ENCODE data around the gene CYBA. TPM values are rescaled to one million over a fixed set of nuclear protein-coding genes. Genes with fewer than 3 reads are reported as not detected.
A peak's percentile ranks its signal among the peaks of the same experiment; 100 is the strongest.

Gene CYBA
- total RNA-seq, 1 experiment from 2014 or later = 34.2 TPM

GRCh38 chr16:88638323-88639230 is 12.3 kb downstream of the CYBA start, which contains the start of gene IL17C:
IL17C (plus strand) TSS chr16:88638572; CDS start chr16:88638642, 70 bp downstream.
- no peak for DNase-seq (ENCODE audit: low read depth, low spot score)
- in situ Hi-C loops (cut with HindIII; ENCODE audit: low pct_unique_long_range_greater_than_20kb, low sequenced_read_pairs) = no loop called here

DNA sequence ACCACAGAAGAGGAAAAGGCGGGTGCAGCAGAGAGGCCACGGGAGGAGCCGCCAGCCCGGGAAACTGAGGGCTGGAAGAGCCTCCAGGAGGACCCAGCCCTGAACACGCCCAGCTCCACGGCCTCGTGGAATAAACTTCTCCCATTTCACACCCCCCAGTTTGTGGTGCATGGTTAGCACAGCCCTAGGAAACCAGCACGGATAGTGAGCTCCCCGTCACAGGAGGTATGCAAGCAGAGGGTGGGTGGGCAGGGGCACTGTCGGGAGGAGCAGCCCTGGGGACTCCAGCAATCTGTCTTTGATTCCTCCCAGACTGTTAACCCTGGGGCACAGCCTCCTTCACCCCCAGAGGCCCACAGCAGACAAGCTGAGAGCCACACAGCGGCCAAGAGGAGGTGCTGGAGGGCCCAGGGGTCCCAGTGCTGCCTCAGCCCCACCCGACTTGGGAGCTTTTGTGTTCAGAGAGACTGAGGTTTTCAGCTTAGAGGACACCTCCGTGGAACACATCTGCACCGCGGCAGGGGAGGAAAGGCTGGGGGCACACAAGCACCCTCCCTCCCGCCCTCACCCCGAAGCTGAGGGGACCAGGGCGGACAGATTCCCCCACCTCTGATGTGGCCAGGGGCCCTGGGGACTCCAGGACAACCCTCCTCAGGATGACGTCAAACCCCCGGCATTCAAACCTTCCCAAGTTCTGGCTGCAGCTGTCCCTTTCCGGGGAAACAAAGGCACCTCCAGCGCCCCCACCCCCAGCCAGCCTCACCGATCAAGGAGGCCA is 14.2 kb downstream of the CYBA start:
- DNase-seq (ENCODE audit: low read depth, low spot score) = no peak
- in situ Hi-C loops (cut with HindIII; ENCODE audit: low pct_unique_long_range_greater_than_20kb, low sequenced_read_pairs) = no loop called here

DNA sequence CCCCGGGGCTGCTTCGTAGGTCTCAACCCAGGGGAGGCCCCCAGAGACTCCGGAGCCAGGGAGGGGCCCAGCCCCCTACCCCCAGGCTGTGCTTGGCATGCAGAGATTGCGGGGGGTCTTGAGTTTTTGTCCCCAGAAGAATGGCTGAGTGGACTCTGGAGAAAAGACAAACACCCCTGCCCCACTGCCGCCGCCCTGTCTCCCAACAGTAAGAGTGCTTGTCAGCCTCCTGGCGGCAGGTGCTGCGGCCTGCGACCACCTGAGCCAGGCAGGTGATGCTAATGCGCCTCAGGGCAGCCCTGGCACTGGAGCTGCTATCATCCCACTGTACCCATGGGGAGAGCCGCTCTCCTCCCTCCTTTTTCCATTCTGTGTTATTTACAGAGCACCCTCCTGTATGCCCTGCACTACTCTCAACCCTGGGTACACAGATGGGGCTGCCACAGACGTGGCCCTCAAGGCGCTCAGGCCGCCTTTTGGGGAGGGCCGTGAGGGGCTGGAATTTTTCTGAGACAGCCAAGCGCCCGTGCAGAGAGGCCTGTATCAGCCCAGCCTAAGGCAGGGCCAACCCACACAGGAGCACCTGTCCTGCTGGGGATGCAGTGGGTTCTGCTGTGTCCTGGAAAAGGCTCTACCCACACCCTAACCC is 15.1 kb downstream of the CYBA start:
- no peak for DNase-seq (ENCODE audit: low read depth, low spot score)
- in situ Hi-C loops (cut with HindIII; ENCODE audit: low pct_unique_long_range_greater_than_20kb, low sequenced_read_pairs) = no loop called here

GRCh38 chr16:88634994-88635670 is 15.7 kb downstream of the CYBA start:
- no peak for DNase-seq (ENCODE audit: low read depth, low spot score)

DNA sequence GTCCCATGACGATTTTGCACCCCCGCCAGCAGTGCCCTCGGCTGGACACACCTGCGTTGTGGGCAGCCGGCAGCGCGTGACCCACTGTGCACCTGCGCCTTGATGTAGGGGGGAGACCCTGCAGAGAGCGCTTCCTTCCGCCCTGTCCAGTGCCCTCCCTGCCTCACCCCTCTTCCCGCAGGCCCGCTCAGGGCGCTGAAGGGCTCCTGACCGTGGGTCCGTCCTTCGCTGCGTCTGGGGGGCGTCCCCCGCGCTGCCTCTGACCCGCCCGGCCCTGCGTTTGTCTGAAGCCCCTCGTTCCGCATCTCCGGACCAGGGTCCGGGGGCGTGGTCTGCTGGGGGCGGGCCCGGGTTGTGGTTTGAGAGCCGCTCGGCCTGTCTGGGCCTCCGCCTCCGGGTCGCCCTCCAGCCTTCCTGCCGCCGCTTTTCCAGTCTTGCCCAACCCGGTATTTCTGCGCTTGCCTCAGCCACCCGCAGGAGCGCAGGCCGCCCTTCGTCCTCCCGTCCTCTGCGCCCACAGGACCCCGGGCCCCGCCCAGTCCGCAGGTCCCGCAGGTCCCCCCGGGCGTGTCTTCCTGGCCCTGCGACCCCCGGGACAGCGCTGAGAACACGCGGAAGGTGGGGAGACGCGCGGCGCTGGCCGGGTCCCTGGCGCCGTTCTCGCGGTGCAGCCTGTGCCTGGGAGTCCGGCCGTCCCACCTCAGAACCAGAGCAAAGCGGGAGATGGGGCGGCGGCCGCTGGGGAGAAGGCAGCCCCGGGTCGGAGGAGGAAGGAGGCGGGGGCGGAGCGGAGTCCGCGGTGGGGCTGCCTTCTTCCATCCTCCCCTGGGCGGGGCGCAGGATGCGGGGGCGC is 16.5 kb downstream of the CYBA start:
- in situ Hi-C loops (cut with HindIII; ENCODE audit: low pct_unique_long_range_greater_than_20kb, low sequenced_read_pairs) = no loop called here
- DNase-seq (ENCODE audit: low read depth, low spot score) = no peak

More at GRCh38 chr16:88634994-88635670, 15.7 kb downstream of the CYBA start:
- in situ Hi-C loops (cut with HindIII; ENCODE audit: low pct_unique_long_range_greater_than_20kb, low sequenced_read_pairs) = no loop called here

DNA sequence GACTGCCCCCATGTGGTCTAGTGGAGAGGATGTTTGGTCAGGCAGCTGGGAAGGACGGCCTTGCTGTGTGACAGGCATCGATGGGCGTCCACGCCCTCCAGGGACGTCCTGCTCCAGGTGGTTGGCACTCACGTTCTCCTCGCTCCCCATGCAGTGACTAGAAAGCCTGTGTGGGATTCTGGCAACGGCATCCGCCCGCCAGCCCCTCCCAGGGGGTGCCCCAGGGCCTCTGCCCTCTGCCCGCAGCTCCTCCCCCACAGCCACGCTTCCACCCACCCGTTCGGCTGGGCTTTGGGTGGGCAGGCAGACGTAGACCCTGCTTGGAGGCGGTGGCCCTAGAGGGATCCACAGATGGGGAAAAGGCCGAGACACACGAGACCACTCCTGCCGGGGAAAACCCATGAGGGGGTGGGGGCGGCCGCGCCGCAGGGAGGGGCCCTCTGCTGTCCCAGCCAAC is 17.1 kb downstream of the CYBA start:
- peak; percentile 27 for DNase-seq (ENCODE audit: low read depth, low spot score)
- in situ Hi-C loops (cut with HindIII; ENCODE audit: low pct_unique_long_range_greater_than_20kb, low sequenced_read_pairs) = no loop called here

GRCh38 chr16:88632587-88632930 is 18.3 kb downstream of the CYBA start:
- in situ Hi-C loops (cut with HindIII; ENCODE audit: low pct_unique_long_range_greater_than_20kb, low sequenced_read_pairs) = no loop called here
- DNase-seq (ENCODE audit: low read depth, low spot score) = no peak

- in situ Hi-C loops (cut with HindIII; ENCODE audit: low pct_unique_long_range_greater_than_20kb, low sequenced_read_pairs) = no loop called here
Measured at GRCh38 chr16:88631920-88632586, 18.8 kb downstream of the CYBA start.

DNA sequence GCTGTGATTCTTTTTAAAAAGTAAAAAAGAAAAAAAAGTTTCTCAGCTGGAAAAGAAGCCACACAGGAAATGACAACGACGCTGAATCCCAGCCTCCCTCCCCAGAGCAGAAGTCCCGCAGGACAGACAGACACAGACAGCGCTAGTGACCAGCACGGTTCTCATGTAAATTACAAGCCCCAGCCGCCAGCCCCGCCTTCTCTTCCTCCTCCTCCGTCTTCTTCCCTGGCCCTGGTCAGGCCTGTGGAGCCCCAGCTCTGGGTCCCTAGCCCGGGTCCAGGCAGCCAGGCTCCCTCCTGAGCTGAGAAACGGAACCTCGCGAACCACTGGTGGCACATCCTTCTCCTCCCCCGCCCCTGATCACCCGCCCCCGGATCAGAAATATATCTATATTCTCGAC is 19.5 kb downstream of the CYBA start:
- in situ Hi-C loops (cut with HindIII; ENCODE audit: low pct_unique_long_range_greater_than_20kb, low sequenced_read_pairs) = no loop called here
- DNase-seq (ENCODE audit: low read depth, low spot score) = no peak

More at GRCh38 chr16:88631920-88632586, 18.8 kb downstream of the CYBA start:
- no peak for DNase-seq (ENCODE audit: low read depth, low spot score)

DNA sequence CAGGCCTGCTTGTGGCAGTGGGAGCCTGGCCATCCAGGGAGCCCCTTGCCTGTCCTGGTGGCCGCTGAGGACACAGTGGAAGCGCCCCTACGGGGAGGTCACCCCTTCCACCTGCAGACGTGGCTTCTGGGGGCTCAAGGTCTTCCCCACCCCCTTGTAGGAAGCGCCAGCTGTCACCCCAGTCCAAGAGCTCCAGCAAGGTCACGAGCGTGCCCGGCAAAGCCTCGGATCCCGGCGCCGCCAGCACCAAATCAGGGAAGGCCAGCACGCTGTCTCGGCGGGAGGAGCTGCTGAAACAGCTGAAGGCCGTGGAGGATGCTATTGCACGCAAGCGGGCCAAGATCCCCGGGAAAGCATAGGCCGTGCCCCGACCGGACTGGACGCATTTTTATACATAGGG is 19.9 kb downstream of the CYBA start:
- in situ Hi-C loops (cut with HindIII; ENCODE audit: low pct_unique_long_range_greater_than_20kb, low sequenced_read_pairs) = no loop called here
- DNase-seq (ENCODE audit: low read depth, low spot score) = no peak

- in situ Hi-C loops (cut with HindIII; ENCODE audit: low pct_unique_long_range_greater_than_20kb, low sequenced_read_pairs) = no loop called here
- DNase-seq (ENCODE audit: low read depth, low spot score) = no peak
Measured at GRCh38 chr16:88630433-88630832, 20.4 kb downstream of the CYBA start.

- in situ Hi-C loops (cut with HindIII; ENCODE audit: low pct_unique_long_range_greater_than_20kb, low sequenced_read_pairs) = no loop called here
- no peak for DNase-seq (ENCODE audit: low read depth, low spot score)
Measured at GRCh38 chr16:88629835-88630234, 21.0 kb downstream of the CYBA start.

DNA sequence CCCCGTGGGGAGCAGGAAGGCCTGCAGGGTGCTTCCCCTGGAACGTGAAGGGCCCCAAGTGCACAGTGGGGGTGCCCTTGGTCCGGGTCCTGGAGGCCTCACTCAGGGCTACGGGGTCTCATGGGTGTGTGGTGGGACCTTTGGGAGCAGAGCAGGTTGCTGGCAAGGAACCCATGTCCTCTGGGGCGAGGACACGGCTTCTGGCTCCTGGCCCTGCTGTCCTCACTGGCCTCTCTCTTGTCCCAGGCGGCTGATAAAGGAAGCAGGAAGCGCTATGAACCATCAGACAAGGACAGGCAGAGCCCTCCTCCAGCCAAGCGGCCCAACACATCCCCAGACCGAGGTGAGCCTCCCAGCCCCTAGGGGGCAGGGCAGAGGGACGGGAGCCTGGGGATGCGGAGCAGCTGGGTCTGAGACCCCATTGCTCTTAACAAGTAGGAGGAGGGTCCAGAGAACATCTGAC is 22.3 kb downstream of the CYBA start:
- in situ Hi-C loops (cut with HindIII; ENCODE audit: low pct_unique_long_range_greater_than_20kb, low sequenced_read_pairs) = no loop called here
- DNase-seq (ENCODE audit: low read depth, low spot score) = peak; percentile 51

- DNase-seq (ENCODE audit: low read depth, low spot score) = no peak
Measured at GRCh38 chr16:88627531-88628411, 23.1 kb downstream of the CYBA start.

DNA sequence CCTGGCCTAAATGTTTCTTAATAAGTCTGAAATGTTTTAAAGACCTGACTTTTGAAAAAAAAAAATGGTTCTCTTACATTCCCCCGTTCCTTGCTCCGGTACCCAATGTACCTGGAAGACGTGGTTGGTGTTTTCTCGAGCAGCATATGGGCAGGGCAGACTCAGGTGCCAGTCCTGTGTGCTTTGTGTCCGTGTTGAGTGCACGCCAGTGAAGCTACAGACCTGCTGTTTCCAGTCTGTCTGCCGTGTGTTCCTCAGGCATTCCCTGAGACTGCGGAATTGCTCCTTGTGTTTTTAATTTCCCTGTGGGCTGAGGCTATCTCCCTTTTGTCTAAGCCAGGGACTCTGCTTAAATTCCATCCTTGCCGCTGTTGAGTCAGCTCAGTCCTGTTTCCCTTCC is 24.2 kb downstream of the CYBA start:
- in situ Hi-C loops (cut with HindIII; ENCODE audit: low pct_unique_long_range_greater_than_20kb, low sequenced_read_pairs) = no loop called here
- no peak for DNase-seq (ENCODE audit: low read depth, low spot score)

More at GRCh38 chr16:88627531-88628411, 23.1 kb downstream of the CYBA start:
- in situ Hi-C loops (cut with HindIII; ENCODE audit: low pct_unique_long_range_greater_than_20kb, low sequenced_read_pairs) = no loop called here
